Tibial artery (tissue), 4 donors: ENCODE results near the gene TRABD2B.

Experiments used
- DNase-seq, 2 donors: peaks; one replicate each; pipeline ENCODE4 v3.0.0-alpha.2; 2019
- H3K27ac ChIP-seq, 2 donors: fragments of 200-600 bp; sonication (generic) in 1 of 2; 1 replicate in 1 of 2; 2 replicates in 1 of 2; pipeline ENCODE4 v1.5.1; 2018 to 2019; ENCODE audit warnings: mild to moderate bottlenecking in 1 of 2
- H3K27me3 ChIP-seq, 2 donors: fragments of 200-600 bp; sonication (generic) in 1 of 2; one replicate each; pipeline versions ENCODE4 v1.5.1 to v1.6.0; 2016 to 2019
- H3K36me3 ChIP-seq, 3 donors: fragments of 200-600 bp; sonication (generic) in 2 of 3; one replicate each; pipeline ENCODE4 v1.5.1; 2016 to 2019; ENCODE audit warnings: mild to moderate bottlenecking in 2 of 3
- H3K4me1 ChIP-seq, 4 donors: fragments of 200-600 bp; sonication (generic) in 2 of 4; 1 replicate in 3 of 4; 2 replicates in 1 of 4; pipeline ENCODE4 v1.5.1; 2016 to 2019
- H3K4me3 ChIP-seq, 2 donors: fragments of 200-600 bp; sonication (generic) in 1 of 2; 1 replicate in 1 of 2; 2 replicates in 1 of 2; pipeline ENCODE4 v1.5.1; 2018 to 2019; ENCODE audit warnings: mild to moderate bottlenecking in 2 of 2
- H3K9me3 ChIP-seq, 3 donors: fragments of 200-600 bp; sonication (generic) in 1 of 3; one replicate each; pipeline ENCODE4 v1.5.1; 2016 to 2019
- CTCF ChIP-seq, 2 experiments: fragments of 200-600 bp in 1 of 2; fragments of 450-650 bp in 1 of 2; IDR thresholded peaks; one replicate each; pipeline ENCODE4 v1.5.1; 2017 to 2019; ENCODE audit warnings: antibody characterized with exemption in 2 of 2, mild to moderate bottlenecking in 1 of 2, moderate library complexity in 1 of 2
- intact Hi-C: fragments of 100-400 bp; cut with DNase I; formaldehyde crosslinking; loops from one replicate; pipeline ENCODE4 v1.15.0; 2023; ENCODE audit warnings: low total_unique reads

Gene TRABD2B

GRCh38 chr1:48007047-48007446, 9.9 kb upstream of the TRABD2B start:
- no peak overlapping the region for H3K27ac ChIP-seq
- no peak for DNase-seq
- H3K9me3 ChIP-seq: no peaks in the 10 kb centered on the region
- H3K4me1 ChIP-seq: no peaks in the 10 kb centered on the region
- H3K27me3 ChIP-seq: no peaks in the 10 kb centered on the region
- no peak overlapping the region for H3K4me3 ChIP-seq
- intact Hi-C loops: no loop called here
- no peak for TF ChIP-seq CTCF (IDR thresholded peaks at IDR 0.05)
- H3K36me3 ChIP-seq: no peaks in the 10 kb centered on the region

GRCh38 chr1:48006264-48006663, 9.1 kb upstream of the TRABD2B start:
- TF ChIP-seq CTCF (IDR thresholded peaks at IDR 0.05): no peak
- Histone ChIP-seq H3K9me3 (no peaks in the 10 kb centered on the region), H3K4me3 (no peak overlapping the region), H3K36me3 (no peaks in the 10 kb centered on the region), H3K4me1 (no peaks in the 10 kb centered on the region), H3K27me3 (no peaks in the 10 kb centered on the region), H3K27ac (no peak overlapping the region)
- intact Hi-C loops: no loop called here
- DNase-seq: no peak

GRCh38 chr1:48005253-48006117, 8.3 kb upstream of the TRABD2B start:
- Histone ChIP-seq H3K9me3 (no peaks in the 10 kb centered on the region), H3K36me3 (no peaks in the 10 kb centered on the region), H3K27ac (no peak overlapping the region), H3K27me3 (no peaks in the 10 kb centered on the region), H3K4me3 (no peak overlapping the region), H3K4me1 (no peaks in the 10 kb centered on the region)
- TF ChIP-seq CTCF (IDR thresholded peaks at IDR 0.05): no peak
- DNase-seq: no peak
- intact Hi-C loops: no loop called here

- intact Hi-C loops: no loop called here
Observed at GRCh38 chr1:48003741-48004531, 6.8 kb upstream of the TRABD2B start.

GRCh38 chr1:48002142-48002541, 5.0 kb upstream of the TRABD2B start:
- TF ChIP-seq CTCF (IDR thresholded peaks at IDR 0.05): no peak
- H3K27me3 ChIP-seq: no peaks in the 10 kb centered on the region
- no peak overlapping the region for H3K4me3 ChIP-seq
- H3K36me3 ChIP-seq: no peaks in the 10 kb centered on the region
- no peaks in the 10 kb centered on the region for H3K9me3 ChIP-seq
- DNase-seq: no peak
- peaks cover 0 to 6% (median 6%) of the 10 kb centered on the region in 4 donors for H3K4me1 ChIP-seq
- intact Hi-C loops: no loop called here
- no peak overlapping the region for H3K27ac ChIP-seq

More at GRCh38 chr1:48003741-48004531, 6.8 kb upstream of the TRABD2B start:
- no peaks in the 10 kb centered on the region for H3K4me1 ChIP-seq
- H3K27ac ChIP-seq: no peak overlapping the region
- DNase-seq: no peak
- H3K36me3 ChIP-seq: no peaks in the 10 kb centered on the region
- no peaks in the 10 kb centered on the region for H3K27me3 ChIP-seq
- no peak for TF ChIP-seq CTCF (IDR thresholded peaks at IDR 0.05)
- no peaks in the 10 kb centered on the region for H3K9me3 ChIP-seq
- no peak overlapping the region for H3K4me3 ChIP-seq
